Measurements from ENCODE around the gene AURKAIP1.
"Not testable (repeated sequence)": the region's sequence is repeated elsewhere in the genome, so short reads cannot be mapped to it uniquely, and the experiment has no call there.

The AURKAIP1 gene

DNA sequence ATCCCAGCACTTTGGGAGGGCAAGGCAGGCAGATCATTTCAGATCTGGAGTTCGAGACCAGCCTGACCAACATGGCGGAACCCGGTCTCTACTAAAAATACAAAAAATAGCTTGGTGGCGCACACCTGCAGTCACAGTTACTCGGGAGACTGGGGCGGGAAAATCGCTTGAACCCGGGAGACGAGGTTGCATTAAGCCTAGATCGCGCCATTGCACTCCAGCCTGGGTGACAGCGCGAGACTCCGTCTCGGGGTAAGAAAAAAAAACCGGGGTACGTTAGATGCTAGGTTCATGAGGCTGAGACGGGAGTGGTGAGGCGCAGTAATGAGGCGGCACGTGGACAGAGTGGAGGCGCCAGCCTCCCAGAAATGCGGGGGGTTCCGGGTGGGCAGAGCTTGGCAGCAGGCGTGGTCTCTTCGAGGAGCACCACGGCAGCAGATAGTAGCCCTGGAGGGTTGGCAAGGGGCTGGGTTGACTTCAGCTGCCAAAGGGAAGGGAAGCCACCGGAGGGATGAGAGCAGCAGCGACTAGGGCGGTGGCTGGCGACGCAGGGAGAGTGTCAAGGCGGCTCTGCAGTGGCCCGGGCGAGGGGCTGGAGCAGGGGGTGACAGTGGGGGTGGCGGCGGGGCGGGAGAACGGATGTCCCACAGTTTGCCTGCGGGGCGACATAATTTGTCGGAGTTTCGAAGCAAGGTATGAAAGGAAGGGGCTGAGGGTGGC is 31.3 kb upstream of the AURKAIP1 start:
- H3K4me1 ChIP-seq (ENCODE audit: control extremely low read depth in 1 of 4, control insufficient read depth in 4 of 4, insufficient read depth in 4 of 4, low read length in 3 of 4): peaks cover 6 to 29% (median 22%) of the 10 kb centered on the region in 4 experiments
- DNase-seq: no peak
- peak overlapping the region; percentile 69 to 97 (median 87) for H3K4me3 ChIP-seq (ENCODE audit: control insufficient read depth in 1 of 7, extremely low read depth in 1 of 7, insufficient read depth in 4 of 7, low read depth in 2 of 7, low read length in 6 of 7)
- ChIA-PET CTCF (interaction anchor here (1.3 to 3.5 kb wide), 4 partner anchors 9 to 35 kb away, joined by 3 to 17 read pairs (median 8); no protein-coding TSS in a partner anchor), POLR2A (no interaction called here)
- no peaks in the 10 kb centered on the region for H3K27me3 ChIP-seq (replicated peaks in 2 of 5; ENCODE audit: control insufficient read depth in 4 of 5, insufficient read depth in 5 of 5, low read length in 4 of 5)
- peaks cover 4 to 44% (median 30%) of the 10 kb centered on the region in 4 experiments for H3K36me3 ChIP-seq (ENCODE audit: control insufficient read depth in 4 of 4, insufficient read depth in 4 of 4, low read length in 3 of 4)
- H3K27ac ChIP-seq (ENCODE audit: insufficient read depth in 1 of 2, low read depth in 1 of 2, low read length in 2 of 2, poor library complexity in 1 of 2, severe bottlenecking in 2 of 2): peak overlapping the region; percentile 75 to 93
- no peaks in the 10 kb centered on the region for H3K9me3 ChIP-seq (ENCODE audit: control extremely low read depth in 1 of 5, control insufficient read depth in 4 of 5, insufficient read depth in 2 of 5, low read depth in 1 of 5, low read length in 4 of 5)
- 53% methylated on average over 38 of the region's 43 CpGs for WGBS (ENCODE audit: insufficient coverage)

- ChIA-PET CTCF (interaction anchor here (0.9 kb wide), 1 partner anchor 31 kb away, joined by 4 read pairs; no protein-coding TSS in a partner anchor), POLR2A (no interaction called here)
- H3K4me1 ChIP-seq (ENCODE audit: control extremely low read depth in 1 of 4, control insufficient read depth in 4 of 4, insufficient read depth in 4 of 4, low read length in 3 of 4): peaks cover 6 to 39% (median 37%) of the 10 kb centered on the region in 4 experiments
- no peak for DNase-seq
- peaks cover 5 to 55% (median 35%) of the 10 kb centered on the region in 4 experiments for H3K36me3 ChIP-seq (ENCODE audit: control insufficient read depth in 4 of 4, insufficient read depth in 4 of 4, low read length in 3 of 4)
- no peaks in the 10 kb centered on the region for H3K9me3 ChIP-seq (ENCODE audit: control extremely low read depth in 1 of 5, control insufficient read depth in 4 of 5, insufficient read depth in 2 of 5, low read depth in 1 of 5, low read length in 4 of 5)
- no peak overlapping the region for H3K27ac ChIP-seq (ENCODE audit: insufficient read depth in 1 of 2, low read depth in 1 of 2, low read length in 2 of 2, poor library complexity in 1 of 2, severe bottlenecking in 2 of 2)
- 95% methylated on average over 7 of the region's 7 CpGs for WGBS (ENCODE audit: insufficient coverage)
- no peak overlapping the region for H3K4me3 ChIP-seq (ENCODE audit: control insufficient read depth in 1 of 7, extremely low read depth in 1 of 7, insufficient read depth in 4 of 7, low read depth in 2 of 7, low read length in 6 of 7)
- H3K27me3 ChIP-seq (replicated peaks in 2 of 5; ENCODE audit: control insufficient read depth in 4 of 5, insufficient read depth in 5 of 5, low read length in 4 of 5): no peaks in the 10 kb centered on the region
Measured at GRCh38 chr1:1403653-1404052, 28.6 kb upstream of the AURKAIP1 start.

DNA sequence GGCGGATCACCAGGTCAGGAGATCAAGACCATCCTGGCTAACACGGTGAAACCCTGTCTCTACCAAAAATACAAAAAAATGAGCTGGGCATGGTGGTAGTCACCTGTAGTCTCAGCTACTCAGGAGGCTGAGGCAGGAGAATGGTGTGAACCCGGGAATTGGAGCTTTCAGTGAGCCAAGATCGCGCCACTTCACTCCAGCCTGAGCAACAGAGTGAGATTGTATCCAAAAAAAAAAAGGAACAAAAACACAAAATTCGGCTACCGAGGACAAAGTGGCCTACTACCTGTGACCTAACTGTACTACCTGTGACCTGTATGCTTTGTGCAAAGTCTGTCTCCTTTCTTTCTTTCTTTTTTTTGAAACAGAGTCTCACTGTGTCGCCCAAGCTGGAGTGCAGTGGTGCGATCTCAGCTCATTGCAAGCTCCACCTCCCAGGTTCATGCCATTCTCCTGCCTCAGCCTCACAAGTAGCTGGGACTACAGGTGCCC is 27.9 kb upstream of the AURKAIP1 start:
- H3K4me3 ChIP-seq (ENCODE audit: control insufficient read depth in 1 of 7, extremely low read depth in 1 of 7, insufficient read depth in 4 of 7, low read depth in 2 of 7, low read length in 6 of 7); DNase-seq; H3K9me3 ChIP-seq (ENCODE audit: control extremely low read depth in 1 of 5, control insufficient read depth in 4 of 5, insufficient read depth in 2 of 5, low read depth in 1 of 5, low read length in 4 of 5); H3K27ac ChIP-seq (ENCODE audit: insufficient read depth in 1 of 2, low read depth in 1 of 2, low read length in 2 of 2, poor library complexity in 1 of 2, severe bottlenecking in 2 of 2); H3K27me3 ChIP-seq (replicated peaks in 2 of 5; ENCODE audit: control insufficient read depth in 4 of 5, insufficient read depth in 5 of 5, low read length in 4 of 5): not testable (repeated sequence)
- H3K36me3 ChIP-seq (ENCODE audit: control insufficient read depth in 4 of 4, insufficient read depth in 4 of 4, low read length in 3 of 4): peaks cover 5 to 55% (median 35%) of the 10 kb centered on the region in 4 experiments
- peaks cover 0 to 38% (median 36%) of the 10 kb centered on the region in 4 experiments for H3K4me1 ChIP-seq (ENCODE audit: control extremely low read depth in 1 of 4, control insufficient read depth in 4 of 4, insufficient read depth in 4 of 4, low read length in 3 of 4)
- WGBS (ENCODE audit: insufficient coverage): 100% methylated on average over 7 of the region's 9 CpGs
- ChIA-PET CTCF (interaction anchor here (0.9 to 1.9 kb wide), 9 partner anchors 10 to 103 kb away, joined by 3 to 8 read pairs (median 4); no protein-coding TSS in a partner anchor), POLR2A (interaction anchor here (0.6 to 0.9 kb wide), 2 partner anchors 20 to 51 kb away, joined by 3 to 4 read pairs; no protein-coding TSS in a partner anchor)

DNA sequence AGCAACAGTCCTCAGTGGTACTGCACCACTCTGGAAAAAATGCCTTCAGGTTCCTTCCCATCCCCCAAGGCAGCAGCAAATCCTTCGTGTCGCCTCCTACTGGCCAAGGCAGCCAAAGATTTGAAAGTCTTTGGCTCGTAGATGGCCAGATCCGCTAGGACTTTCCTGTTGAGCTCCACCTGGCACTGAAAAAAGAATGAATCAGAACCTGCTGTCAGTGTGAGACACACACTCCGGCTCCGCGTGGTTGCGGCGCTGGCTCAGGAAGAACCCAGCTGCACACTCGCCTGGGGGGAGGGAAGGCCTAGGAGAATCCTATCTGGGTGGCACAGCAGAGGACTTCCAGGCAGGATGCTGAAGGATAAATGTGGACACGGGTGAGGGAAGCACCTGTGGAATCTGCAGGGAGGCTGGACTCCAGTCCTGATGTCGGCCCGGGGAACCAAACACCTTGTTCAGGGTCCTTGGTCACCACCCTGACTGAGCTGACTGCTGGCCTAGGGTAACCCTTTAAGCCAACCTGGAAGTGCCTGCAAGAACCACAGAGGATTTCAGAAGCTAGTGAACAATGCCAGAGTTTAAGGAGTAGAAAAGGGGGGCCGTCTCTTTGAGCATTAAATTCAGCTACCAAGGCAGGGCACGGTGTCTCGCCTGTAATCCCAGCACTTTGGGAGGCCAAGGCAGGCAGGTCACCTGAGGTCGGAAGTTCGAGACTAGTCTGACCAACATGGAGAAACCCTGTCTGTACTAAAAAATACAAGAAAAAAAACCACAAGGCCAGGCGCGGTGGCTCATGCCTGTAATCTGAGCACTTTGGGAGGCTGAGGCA is 27.3 kb upstream of the AURKAIP1 start:
- H3K27ac ChIP-seq (ENCODE audit: insufficient read depth in 1 of 2, low read depth in 1 of 2, low read length in 2 of 2, poor library complexity in 1 of 2, severe bottlenecking in 2 of 2): no peak overlapping the region
- ChIA-PET CTCF (interaction anchor here (0.8 to 1.9 kb wide), 9 partner anchors 10 to 102 kb away, joined by 3 to 8 read pairs (median 4); no protein-coding TSS in a partner anchor), POLR2A (interaction anchor here (0.6 to 0.9 kb wide), 2 partner anchors 20 to 50 kb away, joined by 3 to 4 read pairs; no protein-coding TSS in a partner anchor)
- no peaks in the 10 kb centered on the region for H3K9me3 ChIP-seq (ENCODE audit: control extremely low read depth in 1 of 5, control insufficient read depth in 4 of 5, insufficient read depth in 2 of 5, low read depth in 1 of 5, low read length in 4 of 5)
- peaks cover 5 to 61% (median 37%) of the 10 kb centered on the region in 4 experiments for H3K36me3 ChIP-seq (ENCODE audit: control insufficient read depth in 4 of 4, insufficient read depth in 4 of 4, low read length in 3 of 4)
- no peak overlapping the region for H3K4me3 ChIP-seq (ENCODE audit: control insufficient read depth in 1 of 7, extremely low read depth in 1 of 7, insufficient read depth in 4 of 7, low read depth in 2 of 7, low read length in 6 of 7)
- WGBS (ENCODE audit: insufficient coverage): 89% methylated on average over 15 of the region's 20 CpGs
- peak; percentile 48 to 74 (median 67) for DNase-seq
- H3K27me3 ChIP-seq (replicated peaks in 2 of 5; ENCODE audit: control insufficient read depth in 4 of 5, insufficient read depth in 5 of 5, low read length in 4 of 5): no peaks in the 10 kb centered on the region
- peaks cover 0 to 44% (median 39%) of the 10 kb centered on the region in 4 experiments for H3K4me1 ChIP-seq (ENCODE audit: control extremely low read depth in 1 of 4, control insufficient read depth in 4 of 4, insufficient read depth in 4 of 4, low read length in 3 of 4)

- 96% methylated on average over 7 of the region's 7 CpGs for WGBS (ENCODE audit: insufficient coverage)
- Histone ChIP-seq H3K36me3 (ENCODE audit: control insufficient read depth in 4 of 4, insufficient read depth in 4 of 4, low read length in 3 of 4) (peaks cover 5 to 66% (median 41%) of the 10 kb centered on the region in 4 experiments), H3K9me3 (ENCODE audit: control extremely low read depth in 1 of 5, control insufficient read depth in 4 of 5, insufficient read depth in 2 of 5, low read depth in 1 of 5, low read length in 4 of 5) (no peaks in the 10 kb centered on the region), H3K27ac (ENCODE audit: insufficient read depth in 1 of 2, low read depth in 1 of 2, low read length in 2 of 2, poor library complexity in 1 of 2, severe bottlenecking in 2 of 2) (no peak overlapping the region), H3K27me3 (replicated peaks in 2 of 5; ENCODE audit: control insufficient read depth in 4 of 5, insufficient read depth in 5 of 5, low read length in 4 of 5) (no peaks in the 10 kb centered on the region), H3K4me1 (ENCODE audit: control extremely low read depth in 1 of 4, control insufficient read depth in 4 of 4, insufficient read depth in 4 of 4, low read length in 3 of 4) (peaks cover 0 to 44% (median 39%) of the 10 kb centered on the region in 4 experiments), H3K4me3 (ENCODE audit: control insufficient read depth in 1 of 7, extremely low read depth in 1 of 7, insufficient read depth in 4 of 7, low read depth in 2 of 7, low read length in 6 of 7) (no peak overlapping the region)
- no peak for DNase-seq
- CTCF ChIA-PET: interaction anchor here (0.8 to 1.9 kb wide), 6 partner anchors 9 to 40 kb away, joined by 3 to 8 read pairs (median 6); no protein-coding TSS in a partner anchor
- POLR2A ChIA-PET: no interaction called here
Measured at GRCh38 chr1:1401457-1402010, 26.5 kb upstream of the AURKAIP1 start.

DNA sequence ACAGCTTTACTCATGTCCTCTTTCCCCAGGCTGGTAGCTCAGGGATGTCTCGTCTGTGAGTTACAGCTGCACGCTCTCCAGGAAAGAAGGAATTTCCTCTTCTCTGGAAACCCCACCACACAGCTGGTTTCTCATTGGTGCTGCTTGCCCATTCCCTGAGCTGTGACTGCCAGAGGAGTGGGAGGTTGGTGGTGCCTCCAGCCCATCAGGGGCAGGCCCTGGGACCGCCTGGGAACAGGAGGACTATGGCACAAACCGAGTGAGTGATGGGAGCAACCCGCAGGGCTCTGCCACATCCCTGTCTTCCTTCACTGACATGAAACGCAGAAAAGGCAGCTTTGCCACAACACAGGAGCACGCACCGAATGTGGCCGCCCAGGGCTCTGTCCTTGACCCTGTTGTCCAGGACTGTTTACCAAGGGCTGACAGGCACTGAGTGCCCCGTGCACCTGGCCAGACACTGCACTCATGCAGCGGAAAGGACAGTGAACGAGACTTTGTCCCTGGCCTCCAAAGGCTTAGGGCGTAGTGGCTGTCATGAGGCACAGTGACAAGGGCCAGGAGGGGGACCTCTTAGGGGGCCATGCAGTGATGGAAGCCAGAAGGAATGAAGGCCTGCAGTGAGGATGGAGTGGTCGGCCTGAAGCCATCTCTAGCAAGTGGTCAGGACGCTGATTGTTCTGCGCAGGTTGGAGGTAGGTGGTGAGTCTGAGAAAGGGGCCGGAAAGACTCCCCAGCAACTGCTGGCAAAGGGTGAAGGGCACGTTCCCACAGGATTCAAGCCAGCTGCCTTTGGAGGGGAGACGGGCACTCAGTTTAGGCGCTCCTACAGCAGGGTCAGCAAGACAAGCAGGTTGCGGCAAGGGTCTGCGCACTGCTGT is 25.8 kb upstream of the AURKAIP1 start:
- Histone ChIP-seq H3K27me3 (replicated peaks in 2 of 5; ENCODE audit: control insufficient read depth in 4 of 5, insufficient read depth in 5 of 5, low read length in 4 of 5) (no peaks in the 10 kb centered on the region), H3K4me3 (ENCODE audit: control insufficient read depth in 1 of 7, extremely low read depth in 1 of 7, insufficient read depth in 4 of 7, low read depth in 2 of 7, low read length in 6 of 7) (peak overlapping the region in 6 of 7 experiments; percentile 56 to 97 (median 94)), H3K27ac (ENCODE audit: insufficient read depth in 1 of 2, low read depth in 1 of 2, low read length in 2 of 2, poor library complexity in 1 of 2, severe bottlenecking in 2 of 2) (peak overlapping the region; percentile 78 to 91), H3K9me3 (ENCODE audit: control extremely low read depth in 1 of 5, control insufficient read depth in 4 of 5, insufficient read depth in 2 of 5, low read depth in 1 of 5, low read length in 4 of 5) (no peaks in the 10 kb centered on the region), H3K4me1 (ENCODE audit: control extremely low read depth in 1 of 4, control insufficient read depth in 4 of 4, insufficient read depth in 4 of 4, low read length in 3 of 4) (peaks cover 0 to 37% (median 32%) of the 10 kb centered on the region in 4 experiments), H3K36me3 (ENCODE audit: control insufficient read depth in 4 of 4, insufficient read depth in 4 of 4, low read length in 3 of 4) (peaks cover 5 to 64% (median 41%) of the 10 kb centered on the region in 4 experiments)
- DNase-seq: no peak
- CTCF ChIA-PET: interaction anchor here (1.1 to 2.4 kb wide), 6 partner anchors 13 to 104 kb away, joined by 3 to 12 read pairs (median 6); partner anchors contain the start of gene AURKAIP1
- WGBS (ENCODE audit: insufficient coverage): 96% methylated on average over 20 of the region's 22 CpGs
- POLR2A ChIA-PET: interaction anchor here (2.4 kb wide), 1 partner anchor 25 kb away, joined by 10 read pairs; the partner anchor contains the start of gene AURKAIP1

Data from common myeloid progenitor, CD34-positive (primary cell).